Gastroesophageal sphincter (tissue), 3 donors: ENCODE measurements around the gene SAP30L.

Source experiments
- CTCF ChIP-seq, 4 experiments: fragments of 200-600 bp in 2 of 4; fragments of 450-650 bp in 2 of 4; sonication (generic) in 1 of 4; IDR thresholded peaks; one replicate each; pipeline ENCODE4 v1.5.1; 2017 to 2019; ENCODE audit warnings: antibody characterized with exemption in 4 of 4, mild to moderate bottlenecking in 2 of 4, moderate library complexity in 2 of 4
- POLR2AphosphoS5 ChIP-seq: sonication (generic); formaldehyde crosslinking; IDR thresholded peaks from one replicate; pipeline ENCODE4 v1.6.1; 2017; ENCODE audit warnings: antibody characterized with exemption

- TF ChIP-seq CTCF (IDR thresholded peaks at IDR 0.05) (no peak), POLR2AphosphoS5 (no peak)
These were observed 39.3 kb downstream of the SAP30L start for GRCh38 chr5:154485096-154485491.
